ENCODE measurements around the gene MBNL2.

The MBNL2 gene

GRCh38 chr13:97376981-97377380 is 154.8 kb downstream of the MBNL2 start:
- no peak for DNase-seq (ENCODE audit: low read depth)
- TF ChIP-seq CTCF (IDR thresholded peaks at IDR 0.05; ENCODE audit: insufficient read depth, low read depth, low read length, missing control alignments) = no peak

GRCh38 chr13:97379386-97379785 is 157.3 kb downstream of the MBNL2 start:
- no peak for TF ChIP-seq CTCF (IDR thresholded peaks at IDR 0.05; ENCODE audit: insufficient read depth, low read depth, low read length, missing control alignments)
- H3K4me3 ChIP-seq (ENCODE audit: low read length) = no peak overlapping the region
- no peak for DNase-seq (ENCODE audit: low read depth)

More at GRCh38 chr13:97376981-97377380, 154.8 kb downstream of the MBNL2 start:
- H3K4me3 ChIP-seq (ENCODE audit: low read length) = no peak overlapping the region

GRCh38 chr13:97380696-97381095 is 158.6 kb downstream of the MBNL2 start:
- no peak overlapping the region for H3K4me3 ChIP-seq (ENCODE audit: low read length)
- no peak for DNase-seq (ENCODE audit: low read depth)
- TF ChIP-seq CTCF (IDR thresholded peaks at IDR 0.05; ENCODE audit: insufficient read depth, low read depth, low read length, missing control alignments) = no peak

- DNase-seq (ENCODE audit: low read depth) = no peak
- TF ChIP-seq CTCF (IDR thresholded peaks at IDR 0.05; ENCODE audit: insufficient read depth, low read depth, low read length, missing control alignments) = no peak
- no peak overlapping the region for H3K4me3 ChIP-seq (ENCODE audit: low read length)
Measured at GRCh38 chr13:97381189-97381588, 159.1 kb downstream of the MBNL2 start.

- no peak for TF ChIP-seq CTCF (IDR thresholded peaks at IDR 0.05; ENCODE audit: insufficient read depth, low read depth, low read length, missing control alignments)
- no peak overlapping the region for H3K4me3 ChIP-seq (ENCODE audit: low read length)
- no peak for DNase-seq (ENCODE audit: low read depth)
Measured at GRCh38 chr13:97382276-97382675, 160.1 kb downstream of the MBNL2 start.

GRCh38 chr13:97384371-97384770 is 162.2 kb downstream of the MBNL2 start:
- DNase-seq (ENCODE audit: low read depth) = no peak
- TF ChIP-seq CTCF (IDR thresholded peaks at IDR 0.05; ENCODE audit: insufficient read depth, low read depth, low read length, missing control alignments) = no peak
- no peak overlapping the region for H3K4me3 ChIP-seq (ENCODE audit: low read length)

GRCh38 chr13:97385146-97385545 is 163.0 kb downstream of the MBNL2 start:
- TF ChIP-seq CTCF (IDR thresholded peaks at IDR 0.05; ENCODE audit: insufficient read depth, low read depth, low read length, missing control alignments) = no peak
- H3K4me3 ChIP-seq (ENCODE audit: low read length) = no peak overlapping the region
- no peak for DNase-seq (ENCODE audit: low read depth)
